SKM-1 (cell line): Measurements from ENCODE around the gene TGFBR3.

Experiments used
- DNase-seq: peaks from one replicate; lab custom pipeline; 2025; ENCODE audit not compliant: unreplicated experiment; lab: John Stamatoyannopoulos, UW

The TGFBR3 gene

GRCh38 chr1:91885716-91886506 is at the start of gene TGFBR3:
Gene TGFBR3, minus strand, starts transcription at chr1:91886151. Its CDS starts 24,620 bp downstream, at chr1:91861531.
- peak; percentile 69 for DNase-seq

GRCh38 chr1:91929250-91929649 is 43.3 kb upstream of the TGFBR3 start:
- DNase-seq = no peak

- no peak for DNase-seq
Measured at GRCh38 chr1:91928026-91928425, 42.1 kb upstream of the TGFBR3 start.

GRCh38 chr1:91925644-91926435 is 39.9 kb upstream of the TGFBR3 start:
- no peak for DNase-seq

GRCh38 chr1:91924146-91924545 is 38.2 kb upstream of the TGFBR3 start:
- DNase-seq = no peak

- no peak for DNase-seq
Measured at GRCh38 chr1:91919962-91920361, 34.0 kb upstream of the TGFBR3 start.

GRCh38 chr1:91916811-91917460 is 31.0 kb upstream of the TGFBR3 start:
- no peak for DNase-seq

- no peak for DNase-seq
Measured at GRCh38 chr1:91916046-91916445, 30.1 kb upstream of the TGFBR3 start.

GRCh38 chr1:91913018-91913417 is 27.1 kb upstream of the TGFBR3 start:
- DNase-seq = no peak

- no peak for DNase-seq
Measured at GRCh38 chr1:91912266-91912665, 26.3 kb upstream of the TGFBR3 start.

- no peak for DNase-seq
Measured at GRCh38 chr1:91901231-91901630, 15.3 kb upstream of the TGFBR3 start.

- no peak for DNase-seq
Measured at GRCh38 chr1:91900562-91900961, 14.6 kb upstream of the TGFBR3 start.

GRCh38 chr1:91897016-91897415 is 11.1 kb upstream of the TGFBR3 start:
- no peak for DNase-seq

- no peak for DNase-seq
Measured at GRCh38 chr1:91895832-91896556, 10.0 kb upstream of the TGFBR3 start.

GRCh38 chr1:91894036-91894761 is 8.2 kb upstream of the TGFBR3 start:
- DNase-seq = no peak

- no peak for DNase-seq
Measured at GRCh38 chr1:91891969-91892368, 6.0 kb upstream of the TGFBR3 start.

- DNase-seq = no peak
Measured at GRCh38 chr1:91891454-91891853, 5.5 kb upstream of the TGFBR3 start.

- DNase-seq = no peak
Measured at GRCh38 chr1:91889717-91890459, 3.9 kb upstream of the TGFBR3 start.

GRCh38 chr1:91885213-91885715 is 687 bp downstream of the TGFBR3 start:
- no peak for DNase-seq
